ENCODE results near the gene NKX1-2.

- no peak for TF ChIP-seq CTCF (IDR thresholded peaks at IDR 0.05)
- TF ChIP-seq AR (CRISPR knock-in tag; IDR thresholded peaks at IDR 0.05), result no peak
- no peak for TF ChIP-seq MLX (CRISPR knock-in tag; IDR thresholded peaks at IDR 0.05)
- TF ChIP-seq SP1 (CRISPR knock-in tag; conservative IDR thresholded peaks at IDR 0.05), result no peak
- no peak for TF ChIP-seq TCF7 (CRISPR knock-in tag; IDR thresholded peaks at IDR 0.05; ENCODE audit: low read depth)
- no peak for TF ChIP-seq CREB1 (CRISPR knock-in tag; IDR thresholded peaks at IDR 0.05)
- TF ChIP-seq NFE2L1 (CRISPR knock-in tag; IDR thresholded peaks at IDR 0.05), result no peak
- no peak for TF ChIP-seq ZNF219 (CRISPR knock-in tag; IDR thresholded peaks at IDR 0.05; ENCODE audit: borderline replicate concordance)
- TF ChIP-seq IRF2 (CRISPR knock-in tag; IDR thresholded peaks at IDR 0.05; ENCODE audit: borderline replicate concordance, low read depth), result no peak
- no peak for TF ChIP-seq MXD4 (CRISPR knock-in tag; IDR thresholded peaks at IDR 0.05; ENCODE audit: borderline replicate concordance)
- TF ChIP-seq ZBTB43 (CRISPR knock-in tag; IDR thresholded peaks at IDR 0.05), result no peak
- TF ChIP-seq ATF1 (CRISPR knock-in tag; IDR thresholded peaks at IDR 0.05), result no peak
- no peak for TF ChIP-seq JUN (CRISPR knock-in tag; IDR thresholded peaks at IDR 0.05)
- no peak for TF ChIP-seq TEAD1 (CRISPR knock-in tag; IDR thresholded peaks at IDR 0.05)
Observed at GRCh38 chr10:124420254-124420653, 29.6 kb downstream of the NKX1-2 start.
